ENCODE measurements around the gene TBC1D14.

The TBC1D14 gene

GRCh38 chr4:6880691-6881090 is 28.9 kb upstream of the TBC1D14 start:
- Histone ChIP-seq H3K4me3 (ENCODE audit: insufficient read depth, low read depth, low read length, poor library complexity, severe bottlenecking) (no peak overlapping the region), H3K36me3 (ENCODE audit: control insufficient read depth, insufficient read depth, low read length) (peaks cover 43% of the 10 kb centered on the region), H3K9me3 (ENCODE audit: control insufficient read depth, low read length) (no peaks in the 10 kb centered on the region), H3K4me1 (ENCODE audit: control insufficient read depth, insufficient read depth, low read length, poor library complexity, severe bottlenecking) (no peaks in the 10 kb centered on the region), H3K27ac (ENCODE audit: insufficient read depth, low read length, poor library complexity, severe bottlenecking) (no peak overlapping the region), H3K27me3 (replicated peaks; ENCODE audit: control insufficient read depth, insufficient read depth, low read length, poor library complexity, severe bottlenecking) (no peaks in the 10 kb centered on the region)
- no peak for DNase-seq

DNA sequence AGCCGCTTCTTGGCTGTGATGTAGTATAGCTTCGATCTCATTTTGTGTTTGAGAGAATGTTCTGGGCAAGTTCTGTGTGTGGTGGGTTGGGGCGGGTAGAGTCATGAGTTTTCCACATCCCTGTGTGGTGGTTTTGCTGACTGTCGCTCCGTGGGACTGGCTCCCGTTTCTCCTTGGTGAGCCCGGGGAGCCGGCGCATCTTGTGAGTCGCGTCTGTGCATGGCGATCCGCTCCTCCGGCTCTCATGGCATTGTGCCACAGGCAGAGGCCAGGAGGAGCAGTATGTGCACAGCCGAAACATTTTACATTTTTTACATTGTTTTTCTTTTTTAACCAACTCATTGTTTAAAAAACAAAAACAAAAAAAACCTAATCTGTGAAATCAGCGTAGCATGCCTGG is 27.7 kb upstream of the TBC1D14 start:
- Histone ChIP-seq H3K9me3 (ENCODE audit: control insufficient read depth, low read length) (no peaks in the 10 kb centered on the region), H3K27me3 (replicated peaks; ENCODE audit: control insufficient read depth, insufficient read depth, low read length, poor library complexity, severe bottlenecking) (no peaks in the 10 kb centered on the region), H3K4me3 (ENCODE audit: insufficient read depth, low read depth, low read length, poor library complexity, severe bottlenecking) (no peak overlapping the region), H3K27ac (ENCODE audit: insufficient read depth, low read length, poor library complexity, severe bottlenecking) (no peak overlapping the region), H3K4me1 (ENCODE audit: control insufficient read depth, insufficient read depth, low read length, poor library complexity, severe bottlenecking) (no peaks in the 10 kb centered on the region), H3K36me3 (ENCODE audit: control insufficient read depth, insufficient read depth, low read length) (peaks cover 38% of the 10 kb centered on the region)
- DNase-seq, result no peak

- Histone ChIP-seq H3K4me1 (ENCODE audit: control insufficient read depth, insufficient read depth, low read length, poor library complexity, severe bottlenecking) (no peaks in the 10 kb centered on the region), H3K27me3 (replicated peaks; ENCODE audit: control insufficient read depth, insufficient read depth, low read length, poor library complexity, severe bottlenecking) (no peaks in the 10 kb centered on the region), H3K36me3 (ENCODE audit: control insufficient read depth, insufficient read depth, low read length) (peaks cover 21% of the 10 kb centered on the region), H3K9me3 (ENCODE audit: control insufficient read depth, low read length) (no peaks in the 10 kb centered on the region), H3K27ac (ENCODE audit: insufficient read depth, low read length, poor library complexity, severe bottlenecking) (no peak overlapping the region), H3K4me3 (ENCODE audit: insufficient read depth, low read depth, low read length, poor library complexity, severe bottlenecking) (no peak overlapping the region)
- no peak for DNase-seq
Observed at GRCh38 chr4:6884341-6884870, 25.2 kb upstream of the TBC1D14 start.

DNA sequence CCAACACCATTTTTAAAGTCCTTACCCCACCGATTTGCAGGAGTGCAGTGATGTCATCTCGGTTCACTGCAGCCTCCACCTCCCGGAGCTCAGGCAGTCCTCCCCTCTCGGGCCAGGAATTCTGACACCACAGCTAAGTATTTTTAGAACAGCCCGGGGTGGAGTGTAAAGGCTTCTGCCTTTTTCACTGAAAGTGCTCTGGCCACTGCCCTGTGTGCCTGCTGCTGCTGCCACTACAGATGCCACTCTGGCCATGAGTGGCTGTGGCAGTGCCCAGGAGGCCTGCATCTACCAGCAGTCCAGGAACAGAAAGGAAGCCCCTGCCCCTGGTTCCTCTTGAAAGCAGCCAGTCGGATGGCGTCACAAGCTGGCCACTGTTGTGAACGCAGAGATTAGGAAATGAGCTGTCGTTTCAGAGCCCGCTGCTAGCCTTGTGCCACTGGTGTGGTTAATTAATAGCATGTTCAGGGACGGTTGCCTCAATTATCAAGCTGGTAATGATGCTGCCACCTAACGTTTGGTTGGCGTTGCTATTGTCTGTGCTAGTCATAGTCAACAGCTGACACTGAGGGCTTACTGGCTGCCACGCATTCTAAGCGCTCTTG is 23.6 kb upstream of the TBC1D14 start:
- no peaks in the 10 kb centered on the region for H3K9me3 ChIP-seq (ENCODE audit: control insufficient read depth, low read length)
- no peaks in the 10 kb centered on the region for H3K27me3 ChIP-seq (replicated peaks; ENCODE audit: control insufficient read depth, insufficient read depth, low read length, poor library complexity, severe bottlenecking)
- peaks cover 10% of the 10 kb centered on the region for H3K36me3 ChIP-seq (ENCODE audit: control insufficient read depth, insufficient read depth, low read length)
- no peak overlapping the region for H3K27ac ChIP-seq (ENCODE audit: insufficient read depth, low read length, poor library complexity, severe bottlenecking)
- H3K4me3 ChIP-seq (ENCODE audit: insufficient read depth, low read depth, low read length, poor library complexity, severe bottlenecking), result no peak overlapping the region
- DNase-seq, result no peak
- no peaks in the 10 kb centered on the region for H3K4me1 ChIP-seq (ENCODE audit: control insufficient read depth, insufficient read depth, low read length, poor library complexity, severe bottlenecking)

- DNase-seq, result no peak
- Histone ChIP-seq H3K36me3 (ENCODE audit: control insufficient read depth, insufficient read depth, low read length) (peaks cover 2% of the 10 kb centered on the region), H3K9me3 (ENCODE audit: control insufficient read depth, low read length) (no peaks in the 10 kb centered on the region), H3K27me3 (replicated peaks; ENCODE audit: control insufficient read depth, insufficient read depth, low read length, poor library complexity, severe bottlenecking) (no peaks in the 10 kb centered on the region), H3K4me3 (ENCODE audit: insufficient read depth, low read depth, low read length, poor library complexity, severe bottlenecking) (no peak overlapping the region), H3K4me1 (ENCODE audit: control insufficient read depth, insufficient read depth, low read length, poor library complexity, severe bottlenecking) (peaks cover 3% of the 10 kb centered on the region), H3K27ac (ENCODE audit: insufficient read depth, low read length, poor library complexity, severe bottlenecking) (no peak overlapping the region)
Observed at GRCh38 chr4:6886886-6887285, 22.7 kb upstream of the TBC1D14 start.

GRCh38 chr4:6887591-6888371 is 21.8 kb upstream of the TBC1D14 start:
- Histone ChIP-seq H3K27ac (ENCODE audit: insufficient read depth, low read length, poor library complexity, severe bottlenecking) (no peak overlapping the region), H3K4me3 (ENCODE audit: insufficient read depth, low read depth, low read length, poor library complexity, severe bottlenecking) (no peak overlapping the region), H3K36me3 (ENCODE audit: control insufficient read depth, insufficient read depth, low read length) (no peaks in the 10 kb centered on the region), H3K9me3 (ENCODE audit: control insufficient read depth, low read length) (no peaks in the 10 kb centered on the region), H3K4me1 (ENCODE audit: control insufficient read depth, insufficient read depth, low read length, poor library complexity, severe bottlenecking) (peaks cover 12% of the 10 kb centered on the region), H3K27me3 (replicated peaks; ENCODE audit: control insufficient read depth, insufficient read depth, low read length, poor library complexity, severe bottlenecking) (no peaks in the 10 kb centered on the region)
- no peak for DNase-seq

DNA sequence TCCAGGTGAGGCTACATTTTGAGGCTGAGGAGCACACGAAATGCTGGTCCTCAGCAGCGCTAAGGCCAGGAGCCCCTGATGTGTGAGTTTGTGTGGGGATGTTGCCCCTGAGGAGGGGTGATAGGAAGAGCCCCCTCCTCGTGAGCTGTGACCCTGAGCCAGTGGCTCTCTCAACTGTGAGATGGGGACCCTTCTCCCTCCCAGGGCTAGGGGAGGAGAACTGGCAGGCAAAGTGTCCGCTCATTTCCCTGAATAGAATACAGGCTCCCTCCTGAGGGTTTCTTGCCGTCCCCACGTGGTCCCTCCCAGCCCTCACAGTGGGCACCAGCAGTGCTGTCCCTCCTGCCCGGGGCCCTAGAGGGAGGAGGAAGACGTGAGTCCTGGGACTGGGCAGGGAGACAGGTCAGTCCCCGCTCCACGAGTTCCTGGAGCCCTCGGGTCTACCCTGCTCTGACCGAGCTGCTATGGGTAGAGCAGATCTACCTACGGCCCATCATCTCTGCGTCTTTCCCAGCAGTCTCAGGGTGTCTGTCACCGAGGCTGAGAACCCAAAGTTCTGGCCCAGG is 21.0 kb upstream of the TBC1D14 start:
- no peaks in the 10 kb centered on the region for H3K9me3 ChIP-seq (ENCODE audit: control insufficient read depth, low read length)
- H3K4me3 ChIP-seq (ENCODE audit: insufficient read depth, low read depth, low read length, poor library complexity, severe bottlenecking), result no peak overlapping the region
- H3K27ac ChIP-seq (ENCODE audit: insufficient read depth, low read length, poor library complexity, severe bottlenecking), result no peak overlapping the region
- no peaks in the 10 kb centered on the region for H3K36me3 ChIP-seq (ENCODE audit: control insufficient read depth, insufficient read depth, low read length)
- DNase-seq, result no peak
- peaks cover 12% of the 10 kb centered on the region for H3K4me1 ChIP-seq (ENCODE audit: control insufficient read depth, insufficient read depth, low read length, poor library complexity, severe bottlenecking)
- H3K27me3 ChIP-seq (replicated peaks; ENCODE audit: control insufficient read depth, insufficient read depth, low read length, poor library complexity, severe bottlenecking), result no peaks in the 10 kb centered on the region

GRCh38 chr4:6889101-6889735 is 20.4 kb upstream of the TBC1D14 start:
- H3K4me1 ChIP-seq (ENCODE audit: control insufficient read depth, insufficient read depth, low read length, poor library complexity, severe bottlenecking), result peaks cover 12% of the 10 kb centered on the region
- no peaks in the 10 kb centered on the region for H3K9me3 ChIP-seq (ENCODE audit: control insufficient read depth, low read length)
- no peak overlapping the region for H3K27ac ChIP-seq (ENCODE audit: insufficient read depth, low read length, poor library complexity, severe bottlenecking)
- DNase-seq, result no peak
- no peaks in the 10 kb centered on the region for H3K27me3 ChIP-seq (replicated peaks; ENCODE audit: control insufficient read depth, insufficient read depth, low read length, poor library complexity, severe bottlenecking)
- H3K4me3 ChIP-seq (ENCODE audit: insufficient read depth, low read depth, low read length, poor library complexity, severe bottlenecking), result no peak overlapping the region
- H3K36me3 ChIP-seq (ENCODE audit: control insufficient read depth, insufficient read depth, low read length), result no peaks in the 10 kb centered on the region

DNA sequence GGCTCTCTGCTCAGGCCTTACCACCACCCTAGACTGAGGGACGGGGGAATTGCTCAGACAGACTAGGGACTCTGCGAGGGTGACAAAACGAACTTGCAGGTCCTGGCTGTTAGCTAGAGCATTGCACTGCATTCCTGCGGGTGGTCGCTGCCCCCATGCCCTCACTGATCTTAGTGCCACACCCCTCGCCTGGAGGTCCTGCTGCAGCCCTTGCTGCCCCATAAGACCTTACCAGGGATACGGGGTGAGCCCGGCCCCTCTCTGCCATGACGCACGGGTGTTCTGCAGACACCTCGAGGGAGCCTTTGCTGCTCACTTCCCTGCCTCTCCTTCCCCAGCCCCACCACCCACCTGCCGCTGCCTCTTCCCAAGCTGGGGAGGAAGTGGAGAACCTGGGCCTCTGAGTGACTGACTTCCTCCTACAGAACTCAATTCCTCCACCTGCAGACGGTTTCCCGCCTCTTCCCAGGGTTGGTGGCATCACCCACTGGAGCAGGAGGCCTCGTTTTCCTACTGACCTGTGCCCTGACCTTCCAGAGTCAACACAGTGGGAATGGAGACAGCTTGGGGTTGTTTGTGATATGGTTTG is 19.8 kb upstream of the TBC1D14 start:
- no peak overlapping the region for H3K4me3 ChIP-seq (ENCODE audit: insufficient read depth, low read depth, low read length, poor library complexity, severe bottlenecking)
- H3K27ac ChIP-seq (ENCODE audit: insufficient read depth, low read length, poor library complexity, severe bottlenecking), result no peak overlapping the region
- no peaks in the 10 kb centered on the region for H3K36me3 ChIP-seq (ENCODE audit: control insufficient read depth, insufficient read depth, low read length)
- peaks cover 12% of the 10 kb centered on the region for H3K4me1 ChIP-seq (ENCODE audit: control insufficient read depth, insufficient read depth, low read length, poor library complexity, severe bottlenecking)
- no peaks in the 10 kb centered on the region for H3K9me3 ChIP-seq (ENCODE audit: control insufficient read depth, low read length)
- H3K27me3 ChIP-seq (replicated peaks; ENCODE audit: control insufficient read depth, insufficient read depth, low read length, poor library complexity, severe bottlenecking), result no peaks in the 10 kb centered on the region
- DNase-seq, result no peak

Measured in effector memory CD4-positive, alpha-beta T cell (primary cell).